GM18858 (cell line): ENCODE results near the gene ITGA4.

Experiments used
- ATAC-seq: cut with Tn5 transposase; IDR thresholded peaks from one replicate; pipeline ENCODE4 v1.9.1; 2021; ENCODE audit not compliant: unreplicated experiment

Gene ITGA4

DNA sequence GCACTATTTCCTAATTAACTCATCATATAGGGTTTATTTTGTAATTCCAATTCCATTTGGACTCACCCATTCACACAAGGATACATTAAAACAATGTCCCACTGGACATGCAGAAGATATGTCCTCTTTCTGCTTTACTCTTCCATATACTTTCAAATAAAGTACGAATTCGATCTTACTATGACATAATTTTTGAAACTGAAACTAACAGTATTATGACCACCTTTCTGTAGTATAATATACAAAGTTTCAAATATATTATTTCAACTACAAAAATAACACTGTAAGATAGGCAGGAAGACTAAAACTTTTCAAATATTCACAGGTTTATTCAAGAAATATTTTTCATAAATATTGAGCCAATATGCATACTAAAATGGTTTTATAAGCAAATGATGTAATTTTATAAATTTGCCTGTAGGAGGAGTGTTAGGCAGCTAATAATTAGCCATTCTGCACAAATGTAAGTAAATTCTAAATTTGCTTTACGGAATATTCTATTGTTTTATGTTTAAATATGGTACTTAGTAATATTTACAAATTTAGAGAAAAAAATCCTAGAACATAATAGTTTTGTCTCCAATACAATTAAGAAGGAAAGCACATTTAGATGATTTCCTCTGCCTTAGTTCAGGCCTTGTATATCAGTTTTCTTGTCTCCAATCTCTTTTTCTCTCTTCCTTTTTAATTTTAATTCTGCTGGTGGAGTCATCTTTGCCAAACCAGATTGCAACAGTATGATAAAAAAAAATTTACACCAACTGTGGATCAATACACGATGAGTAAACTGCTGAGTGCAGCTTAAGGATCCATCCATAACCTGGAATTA is 113.9 kb downstream of the ITGA4 start:
- ATAC-seq: no peak

DNA sequence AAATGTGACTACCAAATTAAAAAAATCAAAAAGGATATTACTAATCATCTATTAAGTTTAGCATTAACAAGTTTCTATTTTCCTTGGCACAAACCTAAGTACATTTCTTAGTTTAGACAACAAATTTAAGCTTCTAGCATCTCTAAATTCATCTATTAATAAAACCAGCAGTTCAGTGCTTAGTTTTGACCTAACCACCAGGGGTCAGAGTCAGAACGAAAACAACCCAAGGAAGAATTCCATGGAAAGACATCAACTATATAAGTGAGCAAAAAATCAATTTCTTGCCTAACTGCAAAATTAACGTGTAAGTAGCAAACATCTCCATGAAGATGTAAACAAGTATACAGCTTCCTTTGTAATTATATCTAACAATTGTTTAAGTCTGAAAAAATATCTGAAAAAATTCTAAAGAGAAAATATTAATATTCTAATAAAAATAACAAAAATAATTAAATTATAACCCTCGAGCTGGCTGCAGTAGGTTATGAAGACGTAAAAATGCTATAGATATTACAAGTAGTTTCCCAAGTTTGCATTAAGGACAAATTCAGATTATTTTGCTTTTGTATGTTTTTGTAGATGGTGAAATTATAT is 116.1 kb downstream of the ITGA4 start:
- no peak for ATAC-seq

DNA sequence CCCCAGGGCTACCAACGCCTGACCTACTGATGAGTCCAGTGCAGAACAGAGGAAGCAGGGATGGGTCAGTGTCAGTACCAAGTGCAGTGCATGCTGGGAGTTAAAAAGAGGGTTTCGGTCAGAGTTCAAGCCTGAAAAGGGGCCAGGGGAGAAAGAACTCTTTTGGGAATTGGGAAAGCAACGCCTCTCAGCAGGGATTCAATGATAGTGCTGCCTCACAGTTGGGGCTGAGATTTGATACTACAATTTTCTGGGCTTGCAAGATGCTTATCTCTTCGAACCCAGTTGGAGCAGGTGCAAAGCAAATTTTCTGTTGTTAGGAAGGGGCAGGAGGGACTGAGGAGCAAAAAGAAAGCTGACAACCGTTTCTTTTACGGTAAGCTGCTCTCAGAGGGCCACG is 117.1 kb downstream of the ITGA4 start:
- no peak for ATAC-seq

DNA sequence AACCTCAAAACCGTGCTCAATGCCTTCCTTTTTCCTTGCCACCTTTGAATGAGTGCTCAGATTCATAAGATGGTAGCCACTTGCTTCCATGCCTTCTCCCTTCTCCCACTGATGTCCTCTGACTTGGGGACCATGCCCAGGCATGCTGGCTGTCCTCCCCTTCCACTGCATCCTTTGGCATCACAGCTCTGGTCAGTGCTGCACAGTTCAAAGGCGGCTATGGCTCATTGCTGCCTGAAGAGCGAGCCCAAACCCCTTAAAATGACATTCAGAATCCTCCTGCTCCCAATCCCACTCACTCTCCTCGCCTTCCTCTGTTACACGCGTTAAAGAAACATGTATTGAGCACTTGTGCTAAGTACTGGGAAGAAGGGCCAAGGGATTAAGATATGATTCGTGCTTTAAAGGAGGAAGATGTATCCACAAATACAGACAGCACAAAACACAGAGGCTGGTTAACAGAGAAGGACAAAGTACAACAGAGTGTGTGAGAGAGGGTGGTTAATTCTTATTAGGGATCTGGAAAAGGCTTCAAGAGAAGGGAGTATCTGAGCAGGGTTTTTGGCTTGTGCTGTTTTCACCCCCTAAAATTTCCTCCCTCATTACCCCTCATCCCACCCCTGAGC is 118.0 kb downstream of the ITGA4 start:
- no peak for ATAC-seq

- ATAC-seq: no peak
Measured at GRCh38 chr2:181575650-181576025, 118.5 kb downstream of the ITGA4 start.

GRCh38 chr2:181576431-181576830 is 119.2 kb downstream of the ITGA4 start:
- no peak for ATAC-seq

DNA sequence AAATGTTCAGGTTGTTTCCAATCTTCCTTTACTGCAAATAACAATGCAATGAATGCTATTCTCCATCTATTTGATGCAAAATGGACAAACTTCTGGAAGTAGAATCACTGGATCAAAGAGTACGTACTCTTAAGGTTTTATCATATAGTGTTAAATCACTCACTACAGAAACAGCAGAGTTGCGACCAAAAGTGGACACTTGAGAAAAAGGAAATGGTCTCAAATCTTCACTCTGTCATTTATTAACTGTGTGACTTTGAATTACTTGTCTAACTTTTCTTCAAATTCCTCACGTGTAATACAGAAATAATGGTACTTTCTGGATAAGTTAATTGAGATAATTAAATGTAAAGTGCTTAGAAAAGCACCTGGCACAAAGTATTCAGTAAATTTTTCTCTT is 121.6 kb downstream of the ITGA4 start:
- no peak for ATAC-seq

GRCh38 chr2:181581534-181581933 is 124.3 kb downstream of the ITGA4 start:
- no peak for ATAC-seq

DNA sequence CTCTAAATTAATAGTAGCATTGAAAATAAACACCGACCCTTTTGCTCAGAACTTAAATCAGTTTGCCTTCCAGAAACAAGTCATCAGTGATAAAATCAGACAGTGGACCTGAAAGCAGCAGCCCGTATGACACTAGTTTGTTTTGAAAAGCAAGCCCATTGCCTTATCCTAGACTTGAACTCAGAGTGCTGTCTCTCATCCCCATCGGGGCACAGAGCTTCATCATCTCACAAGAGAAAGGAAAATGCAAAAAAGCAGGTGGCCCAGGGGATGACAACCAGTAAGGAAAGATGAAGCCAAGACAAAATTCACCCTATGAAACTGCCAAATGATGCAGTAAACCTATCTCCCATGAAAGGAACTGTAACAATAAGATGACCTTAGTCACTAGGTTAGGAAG is 128.5 kb downstream of the ITGA4 start:
- no peak for ATAC-seq
